ENCODE measurements around the gene WDR17. TPM values are rescaled to one million over a fixed set of nuclear protein-coding genes. Genes with fewer than 3 reads are reported as not detected.
A peak's percentile ranks its signal among the peaks of the same experiment; 100 is the strongest.

The WDR17 gene
- total and polyA plus RNA-seq, 2 of the 13 experiments (the other 11 are each of a cell fraction or from before 2014, with no cell fraction given), result not detected

DNA sequence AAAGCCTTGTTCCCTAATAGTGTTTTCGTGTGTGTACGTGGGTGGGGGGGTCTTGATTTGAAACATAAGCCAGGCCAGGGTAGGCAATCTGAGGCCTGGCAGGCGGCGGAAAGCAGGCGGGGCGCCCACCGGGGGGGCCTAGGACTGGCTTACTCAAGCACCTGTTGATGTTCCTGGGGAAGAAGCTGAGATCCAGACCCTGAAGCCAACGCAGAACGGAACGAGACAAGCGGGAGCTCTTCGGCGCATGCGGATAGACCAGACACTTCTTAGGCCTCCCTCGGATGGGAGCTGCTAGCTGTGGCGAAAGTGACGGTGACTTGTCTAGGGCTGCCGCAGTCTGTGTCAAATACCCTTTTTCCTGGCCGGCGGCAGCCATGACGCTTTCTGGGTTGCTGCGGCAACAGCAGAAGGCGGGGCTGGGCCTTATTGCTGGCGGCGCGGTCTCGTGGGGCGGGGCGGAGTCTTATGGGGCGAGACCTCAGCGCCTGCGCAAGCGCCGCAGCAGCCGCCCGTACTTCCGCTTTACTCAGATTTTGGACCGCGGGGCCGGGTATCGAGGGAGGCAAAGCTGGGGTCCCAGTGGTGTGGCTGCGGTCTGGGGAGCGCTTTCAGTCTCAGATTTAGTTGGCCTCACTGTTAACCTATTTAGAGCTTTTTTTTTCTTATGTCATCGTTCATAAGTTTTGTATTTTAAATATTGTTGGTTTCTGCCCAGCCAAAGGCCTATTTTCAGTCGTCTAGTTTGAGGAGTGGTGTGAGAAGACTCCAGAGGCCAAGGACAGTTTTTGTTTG, 129.7 kb downstream of the WDR17 start, which contains the start of gene SPATA4 (continued):
- TF ChIP-seq, protein P1, sequence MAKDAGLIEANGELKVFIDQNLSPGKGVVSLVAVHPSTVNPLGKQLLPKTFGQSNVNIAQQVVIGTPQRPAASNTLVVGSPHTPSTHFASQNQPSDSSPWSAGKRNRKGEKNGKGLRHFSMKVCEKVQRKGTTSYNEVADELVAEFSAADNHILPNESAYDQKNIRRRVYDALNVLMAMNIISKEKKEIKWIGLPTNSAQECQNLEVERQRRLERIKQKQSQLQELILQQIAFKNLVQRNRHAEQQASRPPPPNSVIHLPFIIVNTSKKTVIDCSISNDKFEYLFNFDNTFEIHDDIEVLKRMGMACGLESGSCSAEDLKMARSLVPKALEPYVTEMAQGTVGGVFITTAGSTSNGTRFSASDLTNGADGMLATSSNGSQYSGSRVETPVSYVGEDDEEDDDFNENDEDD (CRISPR knock-in tag; IDR thresholded peaks at IDR 0.05; ENCODE audit: borderline replicate concordance), result peak; percentile 54; the same call in 1 of the 2 replicates
- TF ChIP-seq ZNF552 (CRISPR knock-in tag; IDR thresholded peaks at IDR 0.05; ENCODE audit: borderline replicate concordance), result no peak
- TF ChIP-seq, protein P2, sequence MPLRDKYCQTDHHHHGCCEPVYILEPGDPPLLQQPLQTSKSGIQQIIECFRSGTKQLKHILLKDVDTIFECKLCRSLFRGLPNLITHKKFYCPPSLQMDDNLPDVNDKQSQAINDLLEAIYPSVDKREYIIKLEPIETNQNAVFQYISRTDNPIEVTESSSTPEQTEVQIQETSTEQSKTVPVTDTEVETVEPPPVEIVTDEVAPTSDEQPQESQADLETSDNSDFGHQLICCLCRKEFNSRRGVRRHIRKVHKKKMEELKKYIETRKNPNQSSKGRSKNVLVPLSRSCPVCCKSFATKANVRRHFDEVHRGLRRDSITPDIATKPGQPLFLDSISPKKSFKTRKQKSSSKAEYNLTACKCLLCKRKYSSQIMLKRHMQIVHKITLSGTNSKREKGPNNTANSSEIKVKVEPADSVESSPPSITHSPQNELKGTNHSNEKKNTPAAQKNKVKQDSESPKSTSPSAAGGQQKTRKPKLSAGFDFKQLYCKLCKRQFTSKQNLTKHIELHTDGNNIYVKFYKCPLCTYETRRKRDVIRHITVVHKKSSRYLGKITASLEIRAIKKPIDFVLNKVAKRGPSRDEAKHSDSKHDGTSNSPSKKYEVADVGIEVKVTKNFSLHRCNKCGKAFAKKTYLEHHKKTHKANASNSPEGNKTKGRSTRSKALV (CRISPR knock-in tag; IDR thresholded peaks at IDR 0.05), result no peak
- TF ChIP-seq TEAD2 (CRISPR knock-in tag; IDR thresholded peaks at IDR 0.05), result no peak
- TF ChIP-seq, protein P3, sequence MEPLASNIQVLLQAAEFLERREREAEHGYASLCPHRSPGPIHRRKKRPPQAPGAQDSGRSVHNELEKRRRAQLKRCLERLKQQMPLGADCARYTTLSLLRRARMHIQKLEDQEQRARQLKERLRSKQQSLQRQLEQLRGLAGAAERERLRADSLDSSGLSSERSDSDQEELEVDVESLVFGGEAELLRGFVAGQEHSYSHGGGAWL (CRISPR knock-in tag; IDR thresholded peaks at IDR 0.05), result no peak
- TF ChIP-seq CEBPG (CRISPR knock-in tag; IDR thresholded peaks at IDR 0.05), result no peak
- TF ChIP-seq ZNF432 (CRISPR knock-in tag; IDR thresholded peaks at IDR 0.05; ENCODE audit: borderline replicate concordance), result no peak
- 0 out of 2 replicates have a peak, but pooled peaks have one; percentile 19 for TF ChIP-seq MED1 (CRISPR knock-in tag; IDR thresholded peaks at IDR 0.05)
- peak; percentile 43; the same call in 1 of the 2 replicates for TF ChIP-seq NCOA2 (CRISPR knock-in tag; IDR thresholded peaks at IDR 0.05)
- no peak for TF ChIP-seq MED13 (CRISPR knock-in tag; IDR thresholded peaks at IDR 0.05)
- peak; percentile 43; the same call in 1 of the 2 replicates for TF ChIP-seq SMAD1 (CRISPR knock-in tag; IDR thresholded peaks at IDR 0.05; ENCODE audit: borderline replicate concordance, low read depth)
- peak; percentile 34 for TF ChIP-seq XRCC5 (optimal IDR thresholded peaks at IDR 0.05; ENCODE audit: low read length)
- TF ChIP-seq NPAS2 (CRISPR knock-in tag; IDR thresholded peaks at IDR 0.05; ENCODE audit: borderline replicate concordance), result no peak
- TF ChIP-seq ZNF232 (CRISPR knock-in tag; IDR thresholded peaks at IDR 0.05; ENCODE audit: borderline replicate concordance), result no peak
